Limb (tissue), 2 donors: ENCODE measurements around the gene LMOD1.
"Not testable (repeated sequence)": the region's sequence is repeated elsewhere in the genome, so short reads cannot be mapped to it uniquely, and the experiment has no call there.

Experiments
- DNase-seq, 2 donors: peaks; one replicate each; pipeline ENCODE4 v3.0.0-alpha.2; 2016; ENCODE audit errors: extremely low spot score in 2 of 2

LMOD1 gene

DNA sequence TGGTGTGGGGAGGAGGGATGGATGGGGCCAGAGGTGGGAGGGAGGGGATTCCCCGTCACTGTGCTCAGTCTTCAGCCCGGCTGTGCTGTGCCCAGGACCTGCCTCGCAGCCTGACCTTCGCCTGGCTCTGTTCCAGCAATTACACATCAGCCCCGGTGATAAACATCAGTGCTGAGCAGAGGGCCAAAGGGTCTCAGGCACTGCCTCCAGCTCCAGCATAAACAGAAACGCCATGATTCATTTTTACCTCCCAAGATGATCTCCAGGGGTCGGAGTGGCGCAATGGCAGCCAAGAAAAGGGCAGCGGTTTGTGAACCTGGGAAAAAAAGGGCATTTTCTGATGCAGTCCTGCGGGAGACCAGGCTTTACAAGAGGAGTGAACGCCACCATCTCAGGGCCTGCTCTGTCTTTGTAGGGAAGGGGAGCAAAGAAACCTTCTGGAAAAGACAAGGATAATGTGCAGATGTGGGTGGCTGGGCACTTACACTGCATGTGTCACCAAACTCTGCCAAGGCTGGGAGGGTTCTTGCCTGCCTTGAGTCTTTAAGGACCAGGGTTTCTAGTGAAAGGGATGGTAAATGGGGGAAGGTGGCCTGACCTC is 29.6 kb downstream of the LMOD1 start:
- no peak for DNase-seq

- no peak for DNase-seq
Observed at GRCh38 chr1:201914456-201915235, 31.7 kb downstream of the LMOD1 start.

DNA sequence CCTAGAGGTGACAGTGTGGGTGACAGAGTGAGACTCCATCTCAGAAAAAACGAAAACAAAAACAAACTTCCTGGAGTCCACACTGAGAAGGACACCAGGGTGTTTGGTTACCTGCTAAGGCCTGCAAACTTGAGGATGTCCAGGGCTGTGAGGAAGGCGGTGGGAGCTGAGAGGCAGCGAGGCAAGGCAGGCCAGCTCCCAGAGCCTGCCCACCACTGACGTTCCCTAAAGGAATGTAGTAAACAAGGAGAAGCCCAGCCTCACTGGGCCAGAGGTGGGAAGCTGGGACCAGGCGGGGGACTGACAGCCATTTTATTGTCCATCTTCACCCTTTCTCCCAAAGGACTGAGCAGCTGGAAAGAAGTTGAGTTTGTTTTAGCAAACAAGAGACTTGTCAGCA is 33.5 kb downstream of the LMOD1 start:
- no peak for DNase-seq

DNA sequence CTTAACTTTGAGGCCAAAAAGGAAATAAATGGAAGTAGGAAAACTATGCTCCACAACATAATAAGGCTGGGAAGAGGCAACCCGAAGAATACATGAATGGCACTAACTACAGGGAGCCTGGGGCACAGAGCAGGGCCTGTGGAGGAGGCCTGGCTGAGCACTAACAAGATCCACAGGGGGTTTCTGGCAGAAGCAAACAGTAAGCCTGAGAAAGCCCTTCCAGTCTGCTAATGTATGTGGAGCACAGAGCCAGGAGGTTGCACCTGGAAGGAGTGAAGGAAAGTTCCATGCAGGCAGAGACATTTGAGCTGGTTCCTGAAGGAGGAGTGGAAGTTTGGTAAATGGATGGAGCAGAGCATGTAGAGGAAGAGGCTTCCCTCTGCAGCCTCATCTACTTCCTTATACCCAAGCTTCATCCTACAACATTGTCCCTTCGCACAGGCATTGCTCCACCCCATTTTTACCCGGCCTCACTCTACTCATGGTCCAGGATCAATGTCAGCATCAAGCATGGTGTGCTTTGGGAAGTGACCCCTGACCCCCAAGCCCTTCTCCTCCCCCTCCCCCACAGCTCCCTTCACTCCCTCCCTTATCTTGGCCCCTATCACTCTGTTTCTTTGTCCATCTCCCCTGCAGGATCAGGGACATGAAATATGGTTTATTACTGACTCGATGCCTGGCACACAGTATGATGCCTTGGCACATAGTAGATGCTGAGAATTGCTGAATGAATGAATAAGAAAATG is 34.3 kb downstream of the LMOD1 start:
- DNase-seq: no peak

DNA sequence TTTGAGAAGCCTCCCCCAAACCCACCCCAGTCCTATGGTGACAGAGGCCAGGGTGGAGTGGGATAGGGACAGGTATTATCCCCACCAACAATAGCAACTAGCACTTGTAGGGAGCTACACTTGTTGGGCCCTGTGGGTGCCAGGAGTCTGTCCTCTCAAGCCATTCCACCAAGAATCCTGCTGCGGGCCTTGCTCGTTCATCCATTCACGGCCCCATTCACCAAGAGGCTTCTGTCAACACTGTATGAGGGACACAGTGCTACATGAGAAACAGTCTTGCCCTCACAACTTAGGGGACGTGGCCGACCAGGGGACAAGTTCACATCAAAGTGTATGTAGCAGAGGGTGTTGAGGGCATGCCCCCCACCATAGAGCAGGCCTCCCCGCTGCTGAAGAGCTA is 38.7 kb downstream of the LMOD1 start:
- no peak for DNase-seq

GRCh38 chr1:201906336-201906735 is 40.0 kb downstream of the LMOD1 start:
- no peak for DNase-seq

DNA sequence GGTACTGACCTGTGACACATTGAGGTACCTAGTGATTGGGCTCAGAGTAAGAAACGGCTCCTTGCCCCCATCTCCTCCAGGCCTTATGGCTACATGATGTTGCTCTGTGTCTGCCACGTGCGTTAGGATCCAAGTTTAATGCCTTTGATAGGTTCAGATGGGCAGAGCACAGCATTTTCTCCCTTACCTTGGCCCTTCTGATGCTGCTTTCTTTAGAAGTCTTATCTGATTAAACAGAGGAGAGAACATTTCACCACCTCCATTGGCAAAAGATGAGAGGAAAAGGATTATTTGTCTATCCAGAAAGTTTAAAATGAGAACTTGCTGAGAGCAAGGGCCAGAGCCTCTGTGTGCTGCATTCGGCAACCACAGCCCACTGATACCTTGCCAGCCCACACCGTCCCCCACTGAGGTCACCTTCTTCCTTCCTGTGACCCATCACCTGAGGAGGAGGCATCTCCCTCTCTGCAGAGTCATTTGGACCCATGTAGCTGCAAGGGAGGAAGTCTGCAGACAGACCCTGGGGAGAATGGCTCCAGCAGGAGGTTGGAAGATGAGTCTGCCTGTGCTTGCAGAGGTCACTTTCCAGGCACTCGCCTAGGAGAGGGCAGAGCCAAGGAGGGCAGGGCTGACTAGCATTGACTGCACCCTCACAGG is 41.0 kb downstream of the LMOD1 start:
- no peak for DNase-seq

- no peak for DNase-seq
Observed at GRCh38 chr1:201904579-201904978, 41.8 kb downstream of the LMOD1 start.

DNA sequence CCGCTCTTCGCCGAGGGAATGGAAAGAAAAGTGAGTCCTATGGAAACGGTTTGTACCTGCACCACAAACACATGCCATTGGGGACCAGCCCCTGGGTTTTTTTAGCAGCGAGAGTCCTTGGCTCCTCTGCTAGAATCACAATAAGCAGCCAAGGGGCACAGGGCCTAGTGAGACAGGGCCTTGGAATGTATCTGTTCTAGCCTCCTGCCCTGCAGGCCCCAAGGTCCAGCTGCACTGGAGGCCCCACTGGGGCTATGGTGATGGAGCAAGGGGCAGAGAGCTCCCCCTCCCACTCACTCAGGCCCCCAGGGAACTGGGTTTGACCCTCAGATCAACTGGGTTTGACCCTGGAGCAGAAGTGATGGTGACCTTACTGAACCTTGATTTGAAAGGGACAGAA is 43.2 kb downstream of the LMOD1 start:
- DNase-seq: no peak

GRCh38 chr1:201902198-201902597 is 44.1 kb downstream of the LMOD1 start:
- DNase-seq: no peak

DNA sequence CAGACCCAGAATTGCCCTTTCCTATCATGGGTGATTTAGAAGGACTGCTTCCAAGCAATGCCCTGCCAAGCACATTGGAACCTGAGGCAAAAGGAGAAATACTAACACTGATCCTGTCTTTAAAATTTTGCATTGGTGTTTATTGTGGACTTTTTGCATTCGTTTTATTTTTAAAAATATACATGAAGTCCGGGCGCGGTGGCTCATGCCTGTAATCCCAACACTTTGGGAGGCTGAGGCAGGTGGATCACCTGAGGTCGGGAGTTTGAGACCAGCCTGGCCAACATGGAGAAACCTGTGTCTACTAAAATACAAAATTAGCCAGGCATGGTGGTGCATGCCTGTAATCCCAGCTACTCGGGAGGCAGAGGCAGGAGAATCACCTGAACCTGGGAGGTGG is 45.3 kb downstream of the LMOD1 start:
- DNase-seq: not testable (repeated sequence)

GRCh38 chr1:201900476-201900875 is 45.9 kb downstream of the LMOD1 start:
- no peak for DNase-seq

- no peak for DNase-seq
Observed at GRCh38 chr1:201899683-201900429, 46.5 kb downstream of the LMOD1 start.

GRCh38 chr1:201898992-201899391 is 47.4 kb downstream of the LMOD1 start:
- DNase-seq: no peak

DNA sequence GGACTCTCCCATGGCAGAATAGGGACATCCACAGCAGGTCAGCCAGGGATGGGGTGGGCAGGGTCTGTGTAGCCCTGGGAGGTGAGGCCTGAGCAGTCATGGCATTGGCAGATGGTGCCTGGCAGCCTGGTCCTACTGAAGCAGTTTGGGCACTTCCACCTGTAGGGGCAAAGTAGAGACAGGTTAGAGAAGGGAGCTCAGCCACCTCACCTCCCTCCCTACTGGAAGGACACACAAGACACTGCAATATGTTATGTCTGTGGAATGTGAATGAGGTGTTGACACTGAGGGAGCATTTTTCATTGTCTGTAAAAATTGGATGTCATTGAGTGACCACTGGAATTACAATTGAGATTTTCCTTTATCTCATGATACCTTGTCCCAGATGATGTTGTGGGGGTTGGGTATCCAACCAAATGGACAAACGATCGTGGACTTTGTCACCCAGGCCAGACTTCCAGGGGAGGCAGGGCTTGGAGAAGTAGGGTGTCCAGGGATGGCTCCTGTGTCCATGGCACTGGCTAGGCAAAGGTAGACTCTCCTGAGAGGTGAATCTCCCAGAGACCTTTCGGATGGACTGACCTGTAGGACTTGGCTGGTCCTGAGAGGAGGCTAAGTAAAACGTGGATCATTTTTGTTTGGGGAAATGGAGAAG is 48.0 kb downstream of the LMOD1 start:
- no peak for DNase-seq

- DNase-seq: no peak
Observed at GRCh38 chr1:201896951-201897391, 49.4 kb downstream of the LMOD1 start.

DNA sequence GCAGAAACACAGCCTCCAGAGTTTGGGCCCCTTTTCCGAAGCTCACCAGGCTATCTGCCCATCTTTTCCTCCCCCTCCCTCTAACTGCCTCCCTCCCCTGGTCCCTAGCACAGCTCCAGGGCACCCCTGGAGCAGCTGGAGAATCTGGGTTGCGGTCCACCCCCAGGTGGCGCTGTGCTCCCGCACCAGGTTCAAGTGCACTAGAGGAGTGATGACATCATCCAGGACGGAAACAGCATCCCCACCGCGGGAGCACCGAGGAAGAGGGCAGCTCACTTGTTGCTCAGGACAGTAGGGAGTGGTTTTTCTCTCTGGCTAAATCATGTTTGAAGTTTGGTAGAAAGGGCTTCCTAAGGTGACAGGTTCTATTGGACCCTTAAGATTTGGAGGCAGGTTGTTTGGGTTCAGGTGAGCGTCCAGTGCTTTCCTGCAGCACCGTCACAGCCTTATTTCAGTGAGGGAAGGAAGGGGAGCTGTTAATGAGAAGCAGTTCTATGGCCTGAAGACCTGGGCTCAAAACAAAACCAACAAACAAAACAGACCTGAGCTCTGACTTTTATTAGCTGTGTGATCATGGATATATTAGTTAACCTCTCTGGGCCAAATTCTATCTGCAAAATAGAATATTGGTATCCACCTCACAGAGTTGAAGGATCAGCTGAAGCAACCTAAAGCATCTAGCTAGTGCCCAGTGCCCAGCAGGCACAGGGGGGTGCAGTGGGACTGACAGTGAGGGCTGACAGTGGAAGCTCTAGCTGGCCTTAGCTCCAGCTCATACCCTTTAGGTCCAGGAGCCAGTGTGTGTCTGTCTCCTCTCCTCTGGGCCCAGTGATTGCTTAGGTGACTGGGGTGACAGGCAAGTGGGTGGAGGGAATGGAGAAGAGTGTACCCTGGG is 50.2 kb downstream of the LMOD1 start:
- peak; percentile 83 to 92 for DNase-seq

GRCh38 chr1:201895120-201895665 is 51.2 kb downstream of the LMOD1 start:
- no peak for DNase-seq

DNA sequence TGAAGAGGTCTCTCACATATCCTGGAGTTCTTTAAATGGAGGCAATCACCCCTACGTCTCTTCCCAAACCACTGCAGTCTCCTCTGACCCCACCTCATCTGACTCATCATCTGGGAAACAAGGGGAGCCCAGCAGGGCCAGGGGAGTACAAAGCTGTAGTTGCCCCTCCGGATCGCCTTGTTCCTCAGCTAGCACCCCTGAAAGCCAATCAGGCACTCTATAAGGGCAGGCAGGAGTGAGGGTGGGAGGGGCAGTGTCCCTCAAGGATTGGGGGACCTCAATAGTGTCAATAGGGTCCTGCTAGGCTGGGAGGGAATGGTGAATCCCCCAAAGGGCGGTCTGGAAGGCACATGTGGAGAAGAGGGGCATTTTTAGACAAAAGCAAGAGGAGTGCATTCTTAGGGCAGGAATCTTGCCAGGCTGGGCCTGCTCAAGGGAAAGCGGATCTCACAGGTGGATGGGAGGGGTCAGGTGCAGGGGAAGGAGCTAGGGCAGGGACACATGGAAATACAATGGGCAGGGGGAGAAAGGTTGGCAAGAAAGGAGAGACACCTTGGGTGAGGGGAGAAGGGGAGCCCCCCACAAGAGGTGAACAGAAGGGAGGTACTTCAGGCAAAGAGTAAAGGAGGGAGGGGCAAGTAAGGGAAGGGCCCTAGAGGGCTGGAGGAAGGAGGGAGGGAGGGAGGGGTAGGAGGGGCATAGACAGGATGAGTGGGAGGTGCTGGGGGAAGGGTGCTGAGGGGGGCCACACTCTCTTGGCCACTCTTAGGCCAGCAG is 51.8 kb downstream of the LMOD1 start:
- no peak for DNase-seq
